ENCODE results near the gene SASH1.
"Not testable (repeated sequence)": the region's sequence is repeated elsewhere in the genome, so short reads cannot be mapped to it uniquely, and the experiment has no call there.

Gene SASH1

DNA sequence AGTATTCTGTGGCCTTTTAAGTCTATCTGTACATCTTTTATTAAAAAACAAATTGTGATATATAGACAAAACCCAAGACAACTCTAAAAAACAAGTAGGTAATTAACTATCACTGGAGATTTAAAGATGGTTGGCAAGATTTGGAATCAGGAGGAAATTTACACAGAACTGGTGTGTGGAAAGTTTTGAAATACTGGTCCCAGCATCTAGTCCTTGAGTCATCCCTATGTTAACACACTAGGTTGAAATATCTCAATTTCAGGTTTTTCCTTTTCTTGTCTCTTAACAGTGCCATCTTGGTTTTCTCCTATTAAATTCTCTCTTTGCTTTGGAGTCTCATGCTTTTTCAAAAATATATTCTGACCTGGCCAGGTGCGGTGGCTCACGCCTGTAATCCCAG lies 27.5 kb downstream of the SASH1 start:
- DNase-seq (ENCODE audit: low read depth): no peak

DNA sequence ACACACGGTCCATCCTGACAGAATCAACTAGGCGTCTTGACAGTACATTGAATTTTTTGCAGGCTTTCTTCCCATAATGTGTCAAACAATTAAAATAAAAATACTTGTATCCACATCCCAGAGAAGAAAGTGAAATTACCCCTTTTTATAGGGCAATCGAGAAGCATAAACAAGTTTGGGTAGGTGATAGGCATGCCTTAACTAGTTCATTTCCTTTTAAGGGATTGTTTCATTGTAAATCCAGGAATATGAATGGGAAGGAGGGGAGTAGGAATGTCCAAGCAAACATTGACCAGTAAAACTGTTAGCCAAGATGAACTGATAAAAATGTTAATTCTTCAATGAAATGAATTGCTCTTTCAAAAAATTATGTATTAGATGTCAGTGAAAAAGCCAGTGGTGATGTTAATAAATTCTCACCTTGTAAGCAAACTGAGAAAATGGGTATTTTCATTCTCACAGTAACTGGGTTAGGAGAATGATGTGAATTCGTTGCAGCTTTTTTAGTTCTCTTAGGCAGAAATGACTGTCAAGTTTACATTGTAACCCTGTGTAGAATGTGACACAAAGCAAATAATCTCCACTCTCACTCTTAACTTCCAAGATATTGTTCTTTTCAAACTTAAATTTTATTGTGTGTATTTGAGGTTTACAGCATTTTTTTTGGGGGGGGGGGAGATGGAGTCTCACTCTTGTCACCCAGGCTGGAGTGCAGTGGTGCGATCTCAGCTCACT lies 31.6 kb downstream of the SASH1 start:
- no peak for DNase-seq (ENCODE audit: low read depth)

DNA sequence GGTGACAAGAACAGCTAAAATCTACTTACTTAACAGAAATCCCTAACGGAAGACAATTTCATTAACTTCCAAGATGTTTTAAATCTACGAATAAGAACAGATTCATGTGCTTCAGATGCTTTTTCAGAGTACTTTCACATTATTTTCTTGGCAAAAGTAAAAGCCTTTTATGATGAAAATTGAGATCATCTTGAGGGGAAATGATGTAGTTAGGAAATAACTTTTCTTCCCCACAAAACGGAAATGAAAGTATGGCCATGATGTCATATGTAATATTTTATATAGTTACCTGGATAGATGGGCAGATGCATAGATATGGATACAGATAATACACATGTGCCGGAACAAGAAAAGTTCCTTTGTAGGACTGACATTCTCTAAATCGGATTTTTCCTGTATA lies 32.8 kb downstream of the SASH1 start:
- DNase-seq (ENCODE audit: low read depth): no peak

DNA sequence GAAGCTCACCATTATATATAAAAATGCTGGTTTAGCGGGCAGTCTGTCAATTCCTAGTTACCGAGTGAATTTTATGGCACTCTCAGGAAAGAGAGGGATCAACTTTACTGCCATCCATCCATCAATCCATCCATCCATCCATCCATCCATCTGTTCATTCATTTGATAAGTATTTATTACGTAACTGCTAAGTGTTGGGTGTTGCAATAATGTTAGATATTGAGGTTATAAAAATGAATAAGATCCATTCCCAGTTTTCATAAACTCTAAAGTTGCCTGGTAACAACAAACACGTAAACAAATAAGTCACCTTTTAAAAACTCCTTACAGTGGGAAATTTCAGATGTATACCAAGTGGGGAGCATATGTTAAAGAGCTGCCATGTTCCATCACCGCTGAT lies 36.8 kb downstream of the SASH1 start:
- no peak for DNase-seq (ENCODE audit: low read depth)

- DNase-seq (ENCODE audit: low read depth): no peak
Observed at GRCh38 chr6:148379966-148380713, 37.5 kb downstream of the SASH1 start.

DNA sequence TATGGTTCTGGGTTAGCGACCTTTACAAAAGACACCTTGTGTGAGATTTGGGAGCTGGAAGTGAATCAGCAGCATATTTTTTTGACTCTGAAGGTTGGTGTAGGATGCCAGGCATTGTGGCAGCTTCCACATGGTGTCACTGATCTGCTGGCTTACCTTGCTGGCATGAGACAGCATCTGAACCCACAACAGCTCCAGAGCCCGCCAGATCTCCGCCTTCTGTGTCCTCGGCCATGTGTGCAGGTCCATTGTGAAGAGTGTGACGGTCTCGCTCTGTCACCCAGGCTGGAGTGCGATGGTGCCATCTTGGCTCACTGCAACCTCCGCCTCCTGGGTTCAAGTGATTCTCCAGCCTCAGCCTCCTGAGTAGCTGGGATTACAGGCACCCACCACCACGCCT lies 39.4 kb downstream of the SASH1 start:
- not testable (repeated sequence) for DNase-seq (ENCODE audit: low read depth)

DNA sequence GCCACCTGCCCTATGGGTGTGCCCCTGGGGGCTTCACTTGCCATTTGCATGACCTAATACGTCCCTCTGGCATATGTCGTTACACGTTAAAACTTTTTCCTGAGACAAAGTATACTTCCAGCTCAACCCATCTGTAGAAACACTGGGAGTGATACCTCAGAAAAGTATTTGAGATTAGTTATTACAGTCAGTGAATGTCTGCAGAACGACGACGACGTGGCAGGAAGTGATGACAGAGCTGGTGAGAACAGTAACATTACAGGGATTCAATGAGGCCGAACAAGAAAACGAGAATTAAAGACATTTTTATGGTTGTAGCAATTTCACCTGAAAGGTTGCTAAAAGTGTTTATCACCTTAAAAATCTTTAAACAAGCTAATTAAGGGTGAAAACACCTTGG lies 40.2 kb downstream of the SASH1 start:
- DNase-seq (ENCODE audit: low read depth): no peak

GRCh38 chr6:148383658-148384368 lies 41.2 kb downstream of the SASH1 start:
- DNase-seq (ENCODE audit: low read depth): no peak

- no peak for DNase-seq (ENCODE audit: low read depth)
Observed at GRCh38 chr6:148385379-148385778, 42.7 kb downstream of the SASH1 start.

DNA sequence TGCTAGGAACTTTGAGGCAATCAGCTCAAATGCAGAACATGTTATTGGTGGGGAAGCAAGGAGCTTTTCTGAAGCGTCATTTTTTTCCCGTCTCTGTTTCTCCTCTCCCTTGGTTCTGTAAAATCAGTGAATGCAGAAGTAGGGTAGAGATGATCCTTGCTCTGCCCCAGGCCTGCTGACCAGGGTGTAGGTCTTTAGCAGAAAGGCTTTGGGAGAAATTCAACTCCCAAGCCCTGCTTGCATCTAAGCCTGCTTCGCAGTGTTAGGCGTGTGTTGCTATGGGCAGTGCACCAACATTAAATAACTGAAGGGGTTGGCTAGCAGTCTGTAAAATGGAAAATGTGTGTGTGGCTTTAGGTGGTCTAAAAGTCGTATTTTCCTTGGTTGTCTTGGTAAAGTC lies 45.9 kb downstream of the SASH1 start:
- DNase-seq (ENCODE audit: low read depth): no peak

GRCh38 chr6:148389086-148389485 lies 46.4 kb downstream of the SASH1 start:
- DNase-seq (ENCODE audit: low read depth): no peak

GRCh38 chr6:148389917-148390316 lies 47.3 kb downstream of the SASH1 start:
- no peak for DNase-seq (ENCODE audit: low read depth)

GRCh38 chr6:148392127-148392526 lies 49.5 kb downstream of the SASH1 start:
- DNase-seq (ENCODE audit: low read depth): not testable (repeated sequence)

DNA sequence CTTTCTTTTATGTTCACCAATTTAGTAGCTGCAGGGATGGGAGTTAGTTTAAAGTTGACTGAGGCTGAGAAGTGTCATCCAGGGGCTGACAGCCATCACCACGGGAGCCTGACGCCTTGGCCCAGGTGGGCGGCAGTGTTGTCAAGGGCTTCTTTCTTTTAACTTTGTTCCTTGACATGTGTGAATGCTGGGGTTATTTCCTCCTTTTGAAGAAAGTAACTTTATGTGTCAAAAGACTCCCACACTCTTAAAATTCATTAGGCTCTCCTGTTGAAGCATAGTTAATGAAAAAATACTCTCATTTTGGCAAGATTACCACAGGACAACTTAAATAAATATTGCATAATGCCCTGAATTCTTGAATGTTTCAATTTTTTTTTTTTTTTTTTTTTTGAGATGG lies 50.0 kb downstream of the SASH1 start:
- DNase-seq (ENCODE audit: low read depth): no peak

DNA sequence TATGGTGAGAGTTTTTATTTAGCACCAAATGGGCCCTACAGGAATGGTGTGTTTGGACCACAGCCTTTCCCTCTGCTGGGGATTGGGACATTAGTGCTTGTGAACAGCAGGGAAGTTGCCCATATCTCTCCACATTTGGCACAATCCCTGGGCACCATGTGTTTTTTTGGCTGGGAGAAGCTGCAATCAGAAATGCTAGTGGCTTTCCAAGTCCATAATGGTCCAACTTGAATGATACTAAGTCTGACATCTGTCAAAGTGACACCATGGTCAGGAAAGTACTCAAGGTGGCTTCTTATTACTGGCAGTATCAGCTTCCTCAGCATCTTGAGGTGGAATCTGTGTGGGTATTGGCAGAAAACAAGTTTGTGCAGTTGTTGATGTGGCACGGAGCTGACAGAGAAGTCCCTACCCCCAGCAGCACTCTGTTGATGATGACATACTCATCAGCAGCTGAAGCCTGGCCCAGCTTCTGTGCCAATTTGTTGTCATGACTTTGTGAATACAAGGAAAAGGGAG lies 53.0 kb downstream of the SASH1 start:
- no peak for DNase-seq (ENCODE audit: low read depth)

- no peak for DNase-seq (ENCODE audit: low read depth)
Observed at GRCh38 chr6:148396411-148396810, 53.8 kb downstream of the SASH1 start.

DNA sequence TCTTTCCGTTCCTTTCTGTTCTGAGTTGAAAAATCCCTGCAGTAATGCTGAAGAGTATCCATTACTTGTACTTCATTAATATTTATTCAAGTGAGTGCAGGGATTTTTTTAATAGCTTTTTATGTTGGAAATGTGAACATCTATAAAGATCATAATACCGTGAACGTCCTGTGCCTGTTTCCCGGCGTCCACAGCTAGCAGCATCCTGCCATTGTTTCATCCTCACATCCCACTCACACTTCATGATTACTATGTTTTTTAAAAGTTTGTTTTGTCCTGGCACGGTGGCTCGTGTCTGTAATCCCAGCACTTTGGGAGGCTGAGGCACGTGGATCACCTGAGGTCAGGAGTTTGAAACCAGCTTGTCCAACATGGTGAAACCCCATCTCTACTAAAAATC lies 54.3 kb downstream of the SASH1 start:
- DNase-seq (ENCODE audit: low read depth): no peak

DNA sequence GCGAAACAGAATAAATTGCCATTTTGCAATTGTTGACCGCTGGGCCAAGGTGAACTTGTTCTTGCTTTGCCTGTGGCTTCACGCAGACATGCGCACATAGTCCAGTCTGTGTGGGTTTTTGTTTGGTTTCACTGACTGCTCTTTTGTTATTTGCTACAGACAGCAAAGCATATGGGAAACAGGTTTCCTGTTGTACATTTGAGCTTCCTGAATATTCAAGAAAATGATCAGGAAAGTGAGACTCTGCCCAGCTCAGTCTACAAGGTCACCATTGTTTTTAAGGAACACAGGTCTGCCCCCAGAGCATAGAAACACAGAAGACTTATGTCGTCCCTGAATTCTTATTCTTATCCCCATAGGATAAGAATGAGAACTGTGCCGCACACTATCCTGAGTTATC lies 55.6 kb downstream of the SASH1 start:
- DNase-seq (ENCODE audit: low read depth): no peak

- no peak for DNase-seq (ENCODE audit: low read depth)
Observed at GRCh38 chr6:148398678-148399077, 56.0 kb downstream of the SASH1 start.

DNA sequence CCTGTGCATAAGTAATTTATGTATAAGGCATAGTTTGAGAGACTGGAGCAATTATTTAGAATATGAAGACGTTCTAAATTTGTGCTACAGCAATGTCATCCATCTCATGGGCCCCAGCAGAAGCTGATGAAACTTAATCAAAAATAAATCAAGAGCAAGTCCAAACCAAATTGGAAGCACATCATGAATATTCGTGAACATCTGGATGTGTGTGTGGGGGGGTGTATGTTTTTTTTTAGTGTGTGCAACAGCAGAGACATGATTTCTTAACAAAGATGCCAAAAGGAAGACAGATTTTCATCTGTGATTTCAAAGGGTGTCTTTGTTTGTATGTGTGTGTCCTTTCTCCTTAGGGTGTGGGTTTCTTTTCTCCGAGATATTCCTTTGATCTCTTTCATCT lies 58.9 kb downstream of the SASH1 start:
- DNase-seq (ENCODE audit: low read depth): no peak

GRCh38 chr6:148404456-148405054 lies 61.9 kb downstream of the SASH1 start:
- no peak for DNase-seq (ENCODE audit: low read depth)

DNA sequence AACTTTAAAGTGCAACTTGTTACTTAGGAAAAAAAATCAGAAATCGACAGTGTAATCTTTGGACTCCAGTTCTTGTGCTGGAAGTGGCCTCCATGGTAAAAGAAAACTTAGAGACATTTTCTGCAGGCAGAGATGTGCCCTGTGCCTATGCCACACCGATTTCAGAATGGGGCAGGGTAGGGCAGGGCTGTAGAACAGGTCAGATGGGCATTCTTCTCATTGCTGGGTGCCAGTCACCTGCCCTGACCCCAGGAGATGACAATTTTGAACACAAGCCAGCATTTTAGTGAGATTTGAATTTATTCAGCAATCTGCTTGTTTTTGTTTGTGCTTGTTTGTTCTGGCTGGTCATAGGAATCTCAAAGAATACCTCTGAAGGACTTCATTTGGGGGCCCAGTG lies 63.3 kb downstream of the SASH1 start:
- DNase-seq (ENCODE audit: low read depth): no peak
